CD4-positive, alpha-beta T cell treated with Interleukin-15 for 4 hours (primary cell): ENCODE data around the gene AGAP1.

ENCODE experiments used
- DNase-seq: peaks from one replicate; pipeline ENCODE4 v3.0.0-alpha.2; 2020; ENCODE audit warnings: low spot score

Gene AGAP1

GRCh38 chr2:235848946-235849345, 355.1 kb downstream of the AGAP1 start:
- no peak for DNase-seq

DNA sequence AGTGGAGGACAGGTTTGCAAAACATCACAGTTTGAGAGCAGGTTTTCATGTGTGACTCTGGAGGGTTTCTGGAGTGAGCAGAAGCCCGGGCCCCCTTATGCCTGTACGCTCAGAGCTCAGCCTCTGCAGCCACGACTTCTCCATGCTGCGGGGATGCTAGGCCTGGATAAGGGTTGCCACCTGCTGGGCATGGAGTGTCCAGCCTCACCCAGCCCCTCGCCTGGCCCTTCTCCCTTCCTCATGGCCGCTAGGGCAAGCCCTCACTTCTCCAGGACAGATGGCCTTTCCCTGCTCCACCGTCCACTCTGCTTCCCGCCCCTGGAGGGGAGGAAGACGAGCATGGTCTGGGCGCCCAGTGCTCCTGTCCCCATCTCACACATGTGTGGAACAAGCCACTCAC, 355.6 kb downstream of the AGAP1 start:
- DNase-seq = no peak

GRCh38 chr2:235850289-235850688, 356.4 kb downstream of the AGAP1 start:
- no peak for DNase-seq

- DNase-seq = no peak
These were observed 357.1 kb downstream of the AGAP1 start for GRCh38 chr2:235850771-235851551.

DNA sequence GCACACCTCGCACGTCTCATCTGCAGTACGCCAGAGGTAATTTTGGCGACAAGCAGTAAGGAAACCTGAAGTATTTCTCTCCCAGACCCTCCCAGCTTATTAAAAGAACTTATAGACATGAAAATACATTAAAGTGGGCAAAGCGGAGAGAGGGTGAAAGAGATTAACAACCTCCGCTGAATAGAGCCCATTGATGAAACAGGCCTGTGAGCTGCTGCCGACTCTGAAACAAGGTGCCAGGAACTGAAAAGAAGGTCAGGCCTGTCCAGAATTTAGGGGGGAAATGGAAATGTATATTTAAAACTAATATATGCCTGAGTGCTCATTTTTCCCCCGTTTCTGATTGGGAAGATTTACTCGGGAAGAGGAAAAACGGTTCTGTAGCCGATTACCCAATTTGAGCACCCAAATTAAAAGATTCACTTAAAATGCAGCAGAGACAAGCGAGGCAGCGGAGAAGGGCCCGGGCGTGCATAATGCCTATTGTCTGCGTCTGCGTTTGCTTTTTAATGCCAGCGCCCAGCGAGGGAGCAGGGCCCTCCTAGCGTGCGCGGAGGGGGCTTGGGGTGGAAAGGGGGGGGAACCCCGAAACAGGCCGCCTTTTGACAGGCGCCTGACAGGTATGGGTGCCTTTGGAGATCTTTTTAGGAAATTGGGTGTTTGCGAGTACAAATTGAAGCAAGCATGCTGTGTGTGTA, 358.1 kb downstream of the AGAP1 start:
- DNase-seq = no peak

DNA sequence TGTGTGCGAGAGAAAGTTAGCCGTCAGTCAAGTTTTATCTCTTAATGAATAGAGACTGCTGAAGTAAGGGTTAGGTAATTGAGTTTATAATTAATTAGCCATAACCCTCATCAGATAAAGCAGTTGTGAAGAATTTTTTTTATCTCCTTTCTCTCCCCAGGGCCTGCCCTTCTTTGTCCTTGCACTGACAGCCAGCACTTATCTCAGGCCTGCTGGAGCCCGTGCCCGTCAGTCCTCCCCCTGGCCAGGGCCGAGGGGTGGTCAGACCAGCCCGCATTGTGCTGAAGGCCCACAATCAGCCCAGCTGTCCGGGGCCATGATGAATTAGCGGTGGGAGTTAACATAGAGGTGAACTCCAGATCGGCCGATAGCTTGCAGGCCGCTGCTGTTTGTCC, 358.7 kb downstream of the AGAP1 start:
- DNase-seq = no peak

DNA sequence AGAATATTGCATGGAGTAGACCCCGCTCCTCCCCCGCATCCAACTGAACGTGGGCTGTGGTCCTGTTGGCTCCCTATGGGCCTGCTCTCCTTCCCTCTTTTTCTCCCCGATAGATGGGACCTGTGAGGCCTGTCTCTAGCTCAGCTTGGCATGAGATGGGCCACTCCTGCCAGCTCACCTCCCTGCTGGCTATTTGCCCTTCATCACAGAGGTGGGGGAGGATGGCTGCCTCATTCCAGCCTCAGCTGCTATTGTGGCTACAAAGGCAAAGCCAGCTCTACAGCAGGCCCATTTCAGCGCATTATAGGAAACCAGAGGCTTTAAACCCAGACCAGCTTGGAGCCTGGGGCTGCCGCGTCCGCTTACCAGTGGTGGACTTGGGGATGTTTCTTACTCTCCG, 360.4 kb downstream of the AGAP1 start:
- DNase-seq = no peak

DNA sequence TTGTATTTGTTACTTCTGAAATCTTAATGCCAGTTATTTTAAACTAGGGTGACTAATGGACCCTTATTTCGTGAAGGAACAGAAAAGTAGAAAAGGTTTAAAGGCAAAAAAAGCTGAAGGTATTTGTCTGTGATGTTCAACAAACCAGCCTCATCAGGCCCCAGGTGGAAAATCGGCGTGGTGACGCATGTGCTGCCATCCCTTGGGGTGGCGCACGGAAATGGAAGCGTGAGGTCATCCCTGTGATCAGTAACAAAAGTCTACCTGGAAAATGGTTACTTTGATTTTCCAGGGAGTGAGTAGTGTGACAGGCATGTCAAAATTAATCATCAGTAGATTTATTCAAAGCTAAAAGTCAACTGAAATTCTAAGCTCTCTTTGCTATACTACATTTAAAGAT, 361.2 kb downstream of the AGAP1 start:
- no peak for DNase-seq

- no peak for DNase-seq
These were observed 362.5 kb downstream of the AGAP1 start for GRCh38 chr2:235856151-235856854.

DNA sequence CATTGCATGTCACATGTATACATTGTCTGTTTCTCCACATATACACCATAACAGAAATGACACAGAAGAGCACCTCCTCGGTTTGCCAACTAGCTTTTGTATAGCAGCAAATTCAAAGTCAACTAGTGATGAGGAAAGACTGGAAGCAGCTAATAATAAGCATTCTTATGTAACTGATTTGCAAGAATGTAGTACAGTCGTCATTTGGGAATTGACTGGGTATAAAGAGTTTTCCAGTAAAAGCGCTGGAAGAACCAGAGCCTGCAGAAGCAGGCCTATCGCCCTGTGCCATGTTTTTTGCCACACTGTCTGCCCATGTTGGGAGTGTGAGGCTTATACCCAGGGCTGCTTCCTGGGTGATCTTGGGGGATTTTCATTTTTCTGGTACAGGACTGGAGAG, 363.8 kb downstream of the AGAP1 start:
- no peak for DNase-seq

- DNase-seq = no peak
These were observed 365.0 kb downstream of the AGAP1 start for GRCh38 chr2:235858881-235859280.

DNA sequence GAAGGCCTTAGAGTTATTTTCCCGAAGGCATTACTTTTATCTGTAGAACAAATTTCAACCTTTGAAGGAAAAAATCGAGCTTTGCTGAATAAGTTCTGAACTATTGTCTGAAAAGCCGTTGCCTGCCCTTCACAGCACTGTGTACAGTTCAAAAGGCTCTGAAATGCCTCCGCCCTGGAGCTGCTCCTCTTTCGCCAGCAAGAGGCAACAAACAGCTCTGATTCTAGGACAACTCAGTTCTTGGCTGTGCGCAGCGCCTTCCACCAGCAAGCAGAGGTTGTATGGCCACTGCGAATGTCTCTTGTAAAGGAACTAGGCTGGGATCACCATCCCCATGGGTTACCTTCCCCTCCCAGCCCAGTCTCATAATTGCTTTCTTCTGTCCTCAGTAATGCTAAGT, 365.8 kb downstream of the AGAP1 start:
- no peak for DNase-seq

- DNase-seq = no peak
These were observed 366.3 kb downstream of the AGAP1 start for GRCh38 chr2:235860111-235860510.

DNA sequence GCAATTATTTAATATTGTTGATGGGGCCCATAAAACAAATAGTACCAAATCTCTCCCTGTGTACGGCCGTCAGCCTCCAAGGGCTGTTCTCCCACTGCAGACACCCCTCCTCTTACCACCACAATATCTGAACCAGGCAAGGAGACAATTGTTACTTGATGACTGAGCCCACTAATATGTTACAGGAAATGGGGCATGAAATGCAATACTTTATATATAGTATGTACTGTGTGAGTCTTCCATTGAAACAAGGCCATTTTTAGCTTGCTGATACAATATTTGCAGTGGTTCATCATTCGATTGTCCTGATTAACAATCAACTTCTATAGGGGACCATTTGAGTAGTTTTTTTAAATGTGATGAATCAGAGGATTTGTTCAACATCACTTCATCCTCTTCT, 367.0 kb downstream of the AGAP1 start:
- no peak for DNase-seq

- no peak for DNase-seq
These were observed 367.5 kb downstream of the AGAP1 start for GRCh38 chr2:235861383-235861782.

- DNase-seq = no peak
These were observed 369.6 kb downstream of the AGAP1 start for GRCh38 chr2:235863414-235863813.

DNA sequence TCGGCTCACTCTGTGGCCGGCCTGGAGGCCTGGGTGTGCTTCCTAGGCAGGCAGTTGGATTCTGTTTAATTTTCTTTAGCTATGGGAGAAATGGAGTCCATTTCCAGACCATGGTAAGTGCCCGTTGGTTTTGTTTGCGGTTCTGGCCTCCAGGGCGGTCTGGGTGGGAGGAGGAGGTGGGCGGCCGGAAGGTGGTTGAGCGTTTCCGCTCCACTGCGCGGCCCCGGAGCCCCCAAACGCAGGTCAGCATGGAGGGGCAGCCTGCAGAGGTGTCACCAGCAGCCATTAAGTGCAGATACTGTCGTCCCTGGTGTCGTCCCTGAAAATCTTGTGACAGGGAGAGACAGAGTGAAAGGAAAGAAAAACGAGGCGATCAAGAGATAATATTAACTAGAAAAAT, 370.5 kb downstream of the AGAP1 start:
- no peak for DNase-seq

DNA sequence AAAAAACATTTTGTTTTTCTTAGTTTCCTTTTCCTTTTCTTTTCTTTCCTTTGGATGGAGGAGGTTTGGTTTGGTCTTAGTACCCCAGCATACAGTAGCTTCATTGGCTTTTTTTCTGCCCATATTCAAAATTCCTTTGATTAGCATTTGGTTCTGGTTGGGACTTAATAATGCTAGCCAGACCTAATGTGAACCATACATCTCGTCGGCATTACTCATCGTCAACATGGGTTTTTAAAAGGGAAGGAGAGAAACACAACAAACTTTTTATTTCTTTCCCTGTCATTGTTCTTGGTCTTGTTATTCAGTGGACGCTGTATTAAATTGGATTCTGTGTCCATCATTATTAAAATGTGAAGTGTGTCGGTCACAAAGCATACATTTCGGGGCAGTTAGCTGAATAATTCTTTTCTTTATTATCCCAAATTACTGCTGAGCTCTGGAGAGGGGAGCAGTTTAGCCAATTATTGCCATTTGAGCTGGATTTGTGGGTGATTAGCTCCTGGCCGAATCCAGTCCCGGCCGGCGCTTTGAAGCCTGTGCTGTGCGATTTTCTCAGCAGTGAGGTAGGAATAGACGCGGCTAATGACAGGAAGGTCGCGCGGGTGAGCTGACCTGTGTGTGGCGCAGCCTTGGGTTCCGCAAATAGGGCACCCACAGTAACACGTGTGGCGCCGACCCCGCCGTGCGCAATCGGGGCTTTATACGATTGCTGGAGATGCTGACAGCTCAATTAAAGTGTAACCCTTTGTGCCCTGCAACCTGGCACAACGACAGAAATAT, 371.1 kb downstream of the AGAP1 start:
- no peak for DNase-seq

- DNase-seq = no peak
These were observed 372.5 kb downstream of the AGAP1 start for GRCh38 chr2:235866373-235866772.

- no peak for DNase-seq
These were observed 374.4 kb downstream of the AGAP1 start for GRCh38 chr2:235868224-235868623.

GRCh38 chr2:235868645-235869044, 374.8 kb downstream of the AGAP1 start:
- no peak for DNase-seq

GRCh38 chr2:235870515-235870914, 376.7 kb downstream of the AGAP1 start:
- no peak for DNase-seq
